H1 (cell line): Measurements from ENCODE around the gene NAA16. TPM values are rescaled to one million over a fixed set of nuclear protein-coding genes. Genes with fewer than 3 reads are reported as not detected.

ENCODE experiments used
- ATF2 ChIP-seq: IDR thresholded peaks from 2 replicates; pipeline ENCODE4 v1.6.1; 2012; ENCODE audit warnings: low read length, inconsistent platforms
- ATF3 ChIP-seq: IDR thresholded peaks from 2 replicates; pipeline ENCODE4 v1.6.1; 2011; ENCODE audit warnings: low read depth, mild to moderate bottlenecking, low read length; ENCODE audit not compliant: insufficient read depth
- CTCF ChIP-seq, 3 experiments: IDR thresholded peaks; 1 replicate in 2 of 3; 2 replicates in 1 of 3; pipeline versions ENCODE4 v1.5.1 to v1.6.1; 2011; ENCODE audit warnings: low read length in 3 of 3, mild to moderate bottlenecking in 3 of 3, inconsistent platforms in 2 of 3, low read depth in 1 of 3, moderate library complexity in 1 of 3; ENCODE audit not compliant: insufficient read depth in 1 of 3; ENCODE audit errors: control extremely low read depth in 1 of 3
- FOSL1 ChIP-seq: IDR thresholded peaks from 2 replicates; pipeline ENCODE4 v1.6.1; 2011; ENCODE audit warnings: mild to moderate bottlenecking, low read depth, low read length, moderate library complexity; ENCODE audit not compliant: insufficient read depth
- JUND ChIP-seq: IDR thresholded peaks from 2 replicates; pipeline ENCODE4 v1.6.1; 2011; ENCODE audit warnings: mild to moderate bottlenecking, improper control_type of control experiment, low read length
- KDM4A ChIP-seq: IDR thresholded peaks from one replicate; pipeline ENCODE4 v1.7.1; 2012; ENCODE audit warnings: low read depth, mild to moderate bottlenecking, moderate library complexity, low read length, inconsistent platforms; ENCODE audit not compliant: severe bottlenecking
- RFX5 ChIP-seq: IDR thresholded peaks from 2 replicates; pipeline ENCODE4 v1.6.1; 2011; ENCODE audit warnings: low read depth, low read length, improper control_type of control experiment, borderline replicate concordance
- SP2 ChIP-seq: IDR thresholded peaks from 2 replicates; pipeline ENCODE4 v1.6.1; 2012; ENCODE audit warnings: mild to moderate bottlenecking, low read length, inconsistent platforms
- polyA plus RNA-seq, 7 experiments: library from polyadenylated mRNA; depleted of rRNA in 3 of 7; stranded (reverse) in 5 of 7; unstranded in 2 of 7; fragments of >200 nt in 5 of 7; fragments of 200-250 nt in 2 of 7; gene quantifications; 1 replicate in 5 of 7; 2 replicates in 1 of 7; 4 replicates in 1 of 7; pipeline versions ENCODE4 v1.2.1 to v1.2.3, GENCODE V29; 2011 to 2013; ENCODE audit warnings: missing spikeins in 2 of 7, mixed read lengths in 2 of 7
- total RNA-seq: library from RNA; stranded (reverse); fragmentation: NEBNext Ultra II Directional; extraction: Animal tissue kit (Norgen Biotek cat#: 25700); gene quantifications from 2 replicates; pipeline ENCODE4 v1.2.1, GENCODE V29; 2021

The NAA16 gene
- total and polyA plus RNA-seq, 2 of the 8 experiments (the other 6 are each of a cell fraction or from before 2014, with no cell fraction given), result 11.4 to 40.0 TPM

- TF ChIP-seq CTCF (IDR thresholded peaks at IDR 0.05; ENCODE audit: control extremely low read depth in 1 of 3, insufficient read depth in 1 of 3, low read depth in 1 of 3, low read length in 3 of 3) (no peak), JUND (no peak), ATF3 (no peak), RFX5 (no peak), SP2 (no peak), ATF2 (no peak), KDM4A (no peak), FOSL1 (no peak)
- TF ChIP-seq, all 59 proteins: peak for 0
Measured at GRCh38 chr13:41327994-41328790, 17.1 kb downstream of the NAA16 start (continued).
